GM23338 (cell line): Measurements from ENCODE around the gene ZNF787. TPM values are rescaled to one million over a fixed set of nuclear protein-coding genes. Genes with fewer than 3 reads are reported as not detected.

Source experiments
- ATAC-seq: fragments of 200-7000 bp; cut with Tn5 transposase; 3 replicates; pipeline ENCODE4 v1.9.1; 2020
- DNase-seq: peaks from one replicate; pipeline ENCODE4 v3.0.0-alpha.2; 2015; ENCODE audit warnings: low spot score
- H2AFZ ChIP-seq: fragments of 200-600 bp; sonication (generic); 2 replicates; pipeline ENCODE4 v1.8.0; 2016; ENCODE audit warnings: antibody characterized with exemption, mild to moderate bottlenecking, moderate library complexity
- H3F3A ChIP-seq: fragments of 200-600 bp; sonication (generic); replicated peaks from 2 replicates; pipeline ENCODE4 v1.8.0; 2017; ENCODE audit warnings: antibody characterized with exemption, mixed run types, low read depth
- H3K27ac ChIP-seq: fragments of 200-600 bp; sonication (generic); 2 replicates; pipeline ENCODE4 v1.6.1; 2016; ENCODE audit warnings: low read depth
- H3K27me3 ChIP-seq: fragments of 200-600 bp; sonication (generic); 2 replicates; pipeline ENCODE4 v1.8.0; 2016; ENCODE audit warnings: mild to moderate bottlenecking, mixed run types, moderate library complexity; ENCODE audit not compliant: insufficient read depth
- H3K36me3 ChIP-seq: fragments of 200-600 bp; sonication (generic); 2 replicates; pipeline ENCODE4 v1.8.0; 2016; ENCODE audit warnings: mild to moderate bottlenecking; ENCODE audit not compliant: insufficient read depth
- H3K4me1 ChIP-seq: fragments of 200-600 bp; sonication (generic); 2 replicates; pipeline ENCODE4 v1.8.0; 2016; ENCODE audit warnings: mild to moderate bottlenecking, moderate library complexity; ENCODE audit not compliant: insufficient read depth
- H3K4me2 ChIP-seq: fragments of 200-600 bp; sonication (generic); 2 replicates; pipeline ENCODE4 v1.7.1; 2017; ENCODE audit warnings: mixed run types
- H3K4me3 ChIP-seq: fragments of 200-600 bp; sonication (generic); 2 replicates; pipeline ENCODE4 v1.6.1; 2016; ENCODE audit warnings: mixed run types
- H3K79me2 ChIP-seq: fragments of 200-600 bp; sonication (generic); replicated peaks from 2 replicates; pipeline ENCODE4 v1.8.0; 2017; ENCODE audit warnings: mild to moderate bottlenecking; ENCODE audit not compliant: insufficient read depth
- H3K9me2 ChIP-seq: fragments of 200-600 bp; sonication (generic); 2 replicates; pipeline ENCODE4 v1.8.0; 2017; ENCODE audit not compliant: insufficient read depth
- H4K20me1 ChIP-seq: fragments of 200-600 bp; sonication (generic); replicated peaks from 2 replicates; pipeline ENCODE4 v1.8.0; 2017; ENCODE audit warnings: mild to moderate bottlenecking; ENCODE audit not compliant: insufficient read depth
- H3K27ac Mint-ChIP-seq: 2 replicates; pipeline ENCODE4 v1.8.0; 2020; ENCODE audit warnings: inconsistent platforms, mild to moderate bottlenecking, moderate library complexity, mixed read lengths
- H3K27me3 Mint-ChIP-seq: 3 replicates; pipeline ENCODE4 v1.8.0; 2022; ENCODE audit warnings: low read depth, mild to moderate bottlenecking, moderate library complexity, mixed read lengths, inconsistent platforms; ENCODE audit not compliant: insufficient read depth, poor library complexity
- H3K36me3 Mint-ChIP-seq: 3 replicates; pipeline ENCODE4 v1.8.0; 2021; ENCODE audit warnings: low read depth, mild to moderate bottlenecking, inconsistent platforms, moderate library complexity, mixed read lengths
- H3K4me1 Mint-ChIP-seq: 3 replicates; pipeline ENCODE4 v1.8.0; 2020; ENCODE audit warnings: mild to moderate bottlenecking, inconsistent platforms, mixed read lengths
- H3K4me3 Mint-ChIP-seq: 3 replicates; pipeline ENCODE4 v1.8.0; 2021; ENCODE audit warnings: moderate library complexity, mild to moderate bottlenecking, inconsistent platforms, mixed read lengths
- H3K9me3 Mint-ChIP-seq: 3 replicates; pipeline ENCODE4 v1.8.0; 2020; ENCODE audit warnings: moderate library complexity, mild to moderate bottlenecking, inconsistent platforms, mixed read lengths
- CREB1 ChIP-seq: fragments of 250-450 bp; sonication (Bioruptor Pico); IDR thresholded peaks from 2 replicates; pipeline ENCODE4 v1.5.0; 2020; ENCODE audit warnings: low read depth, mild to moderate bottlenecking, moderate library complexity
- EZH2phosphoT487 ChIP-seq: fragments of 200-600 bp; sonication (generic); IDR thresholded peaks from one replicate; pipeline ENCODE4 v1.8.1; 2018; ENCODE audit warnings: antibody characterized with exemption; ENCODE audit not compliant: unreplicated experiment
- NANOG ChIP-seq: IDR thresholded peaks from 2 replicates; pipeline ENCODE4 v1.6.1; 2016; ENCODE audit warnings: antibody characterized with exemption, borderline replicate concordance
- POLR2AphosphoS5 ChIP-seq: IDR thresholded peaks from 2 replicates; pipeline ENCODE4 v1.6.1; 2016; ENCODE audit warnings: antibody characterized with exemption, low read depth
- STAT1 ChIP-seq: IDR thresholded peaks from one replicate; pipeline ENCODE4 v1.6.1; 2016; ENCODE audit warnings: antibody characterized with exemption; ENCODE audit not compliant: unreplicated experiment
- ZNF114 ChIP-seq: fragments of 250-450 bp; sonication (Bioruptor Pico); IDR thresholded peaks from 2 replicates; pipeline ENCODE4 v1.5.0; 2020; ENCODE audit warnings: mild to moderate bottlenecking, moderate library complexity
- polyA plus RNA-seq: library from polyadenylated mRNA; unstranded; fragments of >200 nt; fragmentation: Nextera tagmentation; extraction: Ambion mirVana; gene quantifications from 2 replicates; pipeline ENCODE4 v1.2.1, GENCODE V29; 2016
- total RNA-seq: library from RNA; depleted of rRNA; stranded (reverse); fragments of >200 nt; shearing (Covaris generic); gene quantifications from 2 replicates; pipeline ENCODE4 v1.2.3, GENCODE V29; 2014
- TF ChIP-seq, protein P1 (sequence below): IDR thresholded peaks from one replicate; pipeline ENCODE4 v1.6.1; 2018; ENCODE audit warnings: antibody characterized with exemption; ENCODE audit not compliant: unreplicated experiment
- TF ChIP-seq, protein P2 (sequence below), 2 experiments: fragments of 200-600 bp in 1 of 2; sonication (generic) in 1 of 2; conservative IDR thresholded peaks; 2 replicates each; pipeline versions ENCODE4 v1.5.1 to v1.6.1; 2016 to 2017; ENCODE audit warnings: antibody characterized with exemption in 2 of 2, low read depth in 2 of 2, mild to moderate bottlenecking in 2 of 2, moderate library complexity in 1 of 2
- TF ChIP-seq, protein P3 (sequence below): IDR thresholded peaks from 2 replicates; pipeline ENCODE4 v1.6.1; 2016; ENCODE audit warnings: antibody characterized with exemption

Gene ZNF787
- total and polyA plus RNA-seq, 2 experiments from 2014 or later = 12.5 to 44.6 TPM

DNA sequence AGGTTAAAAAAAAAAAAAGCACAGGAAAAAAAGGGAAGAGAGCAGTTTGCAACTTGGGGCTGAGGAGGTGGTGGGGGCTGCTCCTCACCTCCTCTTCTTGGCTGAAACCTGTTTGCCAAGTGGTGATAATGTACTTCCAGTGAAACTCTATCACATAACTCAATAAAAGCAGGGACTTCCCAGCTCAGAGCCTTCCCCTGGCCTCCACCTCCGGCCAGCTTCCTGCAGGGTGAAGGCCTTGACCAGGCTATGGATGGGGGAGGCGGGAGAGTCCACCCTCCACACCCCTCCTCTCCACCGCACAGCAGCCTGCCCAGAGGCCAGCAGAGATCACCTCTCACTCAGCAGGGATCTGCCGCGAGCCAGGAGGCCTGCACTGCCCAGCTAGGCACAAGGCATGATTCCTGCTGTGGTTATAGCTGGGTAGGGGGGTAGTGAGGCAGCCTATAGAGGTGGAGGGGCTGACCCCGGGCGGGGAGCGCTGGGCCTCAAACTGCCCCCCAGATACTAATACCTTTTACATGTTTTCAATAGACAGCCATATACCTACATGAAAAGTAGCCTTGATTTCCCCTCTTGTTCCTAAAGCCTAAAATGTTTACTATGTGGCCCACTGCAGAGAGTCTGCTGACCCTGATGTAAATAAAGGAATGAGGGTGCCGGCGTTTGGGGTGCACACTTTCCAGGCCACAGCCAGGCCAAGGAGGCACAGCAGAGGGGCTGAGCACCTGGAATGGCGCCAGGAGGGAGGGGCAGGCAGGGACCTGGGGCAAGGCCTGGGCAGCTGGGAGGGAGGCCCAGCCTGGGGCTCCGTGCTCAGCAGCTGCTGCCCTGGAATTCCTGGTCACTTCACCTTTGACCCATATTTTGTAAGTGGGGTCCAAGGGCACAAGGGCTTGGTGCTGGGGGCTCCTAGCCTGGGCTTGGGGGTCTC lies 10.3 kb downstream of the ZNF787 start:
- Histone ChIP-seq H3K36me3 (no peaks in the 10 kb centered on the region), H3K27ac (peak overlapping the region; percentile 59; the same call in 1 of the 2 replicates), H4K20me1 (peaks cover 59% of the 10 kb centered on the region), H3K79me2 (peaks cover 96% of the 10 kb centered on the region), H3K4me1 (peaks cover 62% of the 10 kb centered on the region), H3K9me2 (no peaks in the 10 kb centered on the region), H3K4me2 (peak overlapping the region; percentile 60; the same call in 1 of the 2 replicates), H2AFZ (no peak overlapping the region), H3F3A (no peaks in the 10 kb centered on the region), H3K4me3 (no peak overlapping the region), H3K27me3 (no peaks in the 10 kb centered on the region)
- TF ChIP-seq, protein P1, sequence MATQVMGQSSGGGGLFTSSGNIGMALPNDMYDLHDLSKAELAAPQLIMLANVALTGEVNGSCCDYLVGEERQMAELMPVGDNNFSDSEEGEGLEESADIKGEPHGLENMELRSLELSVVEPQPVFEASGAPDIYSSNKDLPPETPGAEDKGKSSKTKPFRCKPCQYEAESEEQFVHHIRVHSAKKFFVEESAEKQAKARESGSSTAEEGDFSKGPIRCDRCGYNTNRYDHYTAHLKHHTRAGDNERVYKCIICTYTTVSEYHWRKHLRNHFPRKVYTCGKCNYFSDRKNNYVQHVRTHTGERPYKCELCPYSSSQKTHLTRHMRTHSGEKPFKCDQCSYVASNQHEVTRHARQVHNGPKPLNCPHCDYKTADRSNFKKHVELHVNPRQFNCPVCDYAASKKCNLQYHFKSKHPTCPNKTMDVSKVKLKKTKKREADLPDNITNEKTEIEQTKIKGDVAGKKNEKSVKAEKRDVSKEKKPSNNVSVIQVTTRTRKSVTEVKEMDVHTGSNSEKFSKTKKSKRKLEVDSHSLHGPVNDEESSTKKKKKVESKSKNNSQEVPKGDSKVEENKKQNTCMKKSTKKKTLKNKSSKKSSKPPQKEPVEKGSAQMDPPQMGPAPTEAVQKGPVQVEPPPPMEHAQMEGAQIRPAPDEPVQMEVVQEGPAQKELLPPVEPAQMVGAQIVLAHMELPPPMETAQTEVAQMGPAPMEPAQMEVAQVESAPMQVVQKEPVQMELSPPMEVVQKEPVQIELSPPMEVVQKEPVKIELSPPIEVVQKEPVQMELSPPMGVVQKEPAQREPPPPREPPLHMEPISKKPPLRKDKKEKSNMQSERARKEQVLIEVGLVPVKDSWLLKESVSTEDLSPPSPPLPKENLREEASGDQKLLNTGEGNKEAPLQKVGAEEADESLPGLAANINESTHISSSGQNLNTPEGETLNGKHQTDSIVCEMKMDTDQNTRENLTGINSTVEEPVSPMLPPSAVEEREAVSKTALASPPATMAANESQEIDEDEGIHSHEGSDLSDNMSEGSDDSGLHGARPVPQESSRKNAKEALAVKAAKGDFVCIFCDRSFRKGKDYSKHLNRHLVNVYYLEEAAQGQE = no peak
- TF ChIP-seq, protein P2, sequence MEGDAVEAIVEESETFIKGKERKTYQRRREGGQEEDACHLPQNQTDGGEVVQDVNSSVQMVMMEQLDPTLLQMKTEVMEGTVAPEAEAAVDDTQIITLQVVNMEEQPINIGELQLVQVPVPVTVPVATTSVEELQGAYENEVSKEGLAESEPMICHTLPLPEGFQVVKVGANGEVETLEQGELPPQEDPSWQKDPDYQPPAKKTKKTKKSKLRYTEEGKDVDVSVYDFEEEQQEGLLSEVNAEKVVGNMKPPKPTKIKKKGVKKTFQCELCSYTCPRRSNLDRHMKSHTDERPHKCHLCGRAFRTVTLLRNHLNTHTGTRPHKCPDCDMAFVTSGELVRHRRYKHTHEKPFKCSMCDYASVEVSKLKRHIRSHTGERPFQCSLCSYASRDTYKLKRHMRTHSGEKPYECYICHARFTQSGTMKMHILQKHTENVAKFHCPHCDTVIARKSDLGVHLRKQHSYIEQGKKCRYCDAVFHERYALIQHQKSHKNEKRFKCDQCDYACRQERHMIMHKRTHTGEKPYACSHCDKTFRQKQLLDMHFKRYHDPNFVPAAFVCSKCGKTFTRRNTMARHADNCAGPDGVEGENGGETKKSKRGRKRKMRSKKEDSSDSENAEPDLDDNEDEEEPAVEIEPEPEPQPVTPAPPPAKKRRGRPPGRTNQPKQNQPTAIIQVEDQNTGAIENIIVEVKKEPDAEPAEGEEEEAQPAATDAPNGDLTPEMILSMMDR (conservative IDR thresholded peaks at IDR 0.05; ENCODE audit: low read depth in 2 of 2) = no peak
- no peak for TF ChIP-seq NANOG
- TF ChIP-seq ZNF114 (CRISPR knock-in tag) = no peak
- no peak for TF ChIP-seq POLR2AphosphoS5
- TF ChIP-seq EZH2phosphoT487 = no peak
- TF ChIP-seq, protein P3, sequence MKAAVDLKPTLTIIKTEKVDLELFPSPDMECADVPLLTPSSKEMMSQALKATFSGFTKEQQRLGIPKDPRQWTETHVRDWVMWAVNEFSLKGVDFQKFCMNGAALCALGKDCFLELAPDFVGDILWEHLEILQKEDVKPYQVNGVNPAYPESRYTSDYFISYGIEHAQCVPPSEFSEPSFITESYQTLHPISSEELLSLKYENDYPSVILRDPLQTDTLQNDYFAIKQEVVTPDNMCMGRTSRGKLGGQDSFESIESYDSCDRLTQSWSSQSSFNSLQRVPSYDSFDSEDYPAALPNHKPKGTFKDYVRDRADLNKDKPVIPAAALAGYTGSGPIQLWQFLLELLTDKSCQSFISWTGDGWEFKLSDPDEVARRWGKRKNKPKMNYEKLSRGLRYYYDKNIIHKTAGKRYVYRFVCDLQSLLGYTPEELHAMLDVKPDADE = no peak
- TF ChIP-seq CREB1 (CRISPR knock-in tag) = no peak
- TF ChIP-seq STAT1 = no peak
- DNase-seq = no peak
- Mint-ChIP-seq H3K4me1 (peaks cover 78% of the 10 kb centered on the region), H3K36me3 (peaks cover 4% of the 10 kb centered on the region; the same call in 1 of the 3 replicates), H3K27ac (peak overlapping the region; percentile 74; the same call in 1 of the 2 replicates), H3K4me3 (0 out of 3 replicates have a peak overlapping the region, but pooled peaks have one; percentile 19), H3K9me3 (no peaks in the 10 kb centered on the region; the same call in 2 of the 3 replicates), H3K27me3 (peaks cover 45% of the 10 kb centered on the region)
- peak; percentile 19 for ATAC-seq
